Kidney epithelial cell (primary cell): Measurements from ENCODE around the gene PGS1. TPM values are rescaled to one million over a fixed set of nuclear protein-coding genes. Genes with fewer than 3 reads are reported as not detected.

Source experiments
- DNase-seq: peaks from one replicate; pipeline ENCODE4 v3.0.0-alpha.2; 2010; ENCODE audit warnings: low read depth
- H3K27me3 ChIP-seq: 2 replicates; pipeline ENCODE4 v1.6.0; 2011; ENCODE audit warnings: low read length; ENCODE audit not compliant: control insufficient read depth, insufficient read depth
- H3K36me3 ChIP-seq: 2 replicates; pipeline ENCODE4 v1.5.1; 2011; ENCODE audit warnings: low read length; ENCODE audit not compliant: control insufficient read depth, insufficient read depth
- H3K4me3 ChIP-seq: 2 replicates; pipeline ENCODE4 v1.5.1; 2011; ENCODE audit warnings: low read depth, mild to moderate bottlenecking, control low read depth, low read length
- CTCF ChIP-seq: IDR thresholded peaks from 2 replicates; pipeline ENCODE4 v1.5.1; 2011; ENCODE audit warnings: mild to moderate bottlenecking, moderate library complexity, low read length, control low read depth, inconsistent platforms; ENCODE audit not compliant: insufficient read depth, poor library complexity, severe bottlenecking
- total RNA-seq: library from RNA; depleted of rRNA; stranded (reverse); fragments of >200 nt; gene quantifications from 2 replicates; pipeline ENCODE4 v1.2.3, GENCODE V29; 2015

PGS1 gene
- total RNA-seq, 1 donor from 2014 or later: 34.5 TPM

GRCh38 chr17:78396441-78397337 is 18.2 kb downstream of the PGS1 start:
- no peak for DNase-seq
- TF ChIP-seq CTCF: no peak
- H3K36me3 ChIP-seq: peaks cover 8% of the 10 kb centered on the region
- no peak overlapping the region for H3K4me3 ChIP-seq
- no peaks in the 10 kb centered on the region for H3K27me3 ChIP-seq

DNA sequence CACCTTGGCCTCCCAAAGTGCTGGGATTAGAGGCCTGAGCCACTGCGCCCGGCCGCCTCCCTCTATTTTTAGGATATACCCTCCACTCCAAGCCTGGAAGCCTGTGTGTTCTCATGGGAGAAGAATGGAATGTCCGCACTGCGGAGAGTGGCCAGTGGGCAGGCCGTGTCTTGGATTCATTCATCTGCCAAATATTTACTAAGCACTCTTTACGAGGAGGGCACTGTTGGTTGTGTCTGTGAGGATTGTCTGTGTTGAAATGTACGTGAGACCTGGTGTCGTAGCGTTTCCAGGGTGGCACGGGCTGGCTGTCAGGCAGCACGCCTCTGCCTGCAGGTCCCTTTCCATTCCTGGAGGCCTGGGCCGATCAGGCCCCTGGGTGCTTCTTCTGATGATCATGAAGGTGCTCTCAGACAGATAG is 19.2 kb downstream of the PGS1 start:
- TF ChIP-seq CTCF: no peak
- no peak for DNase-seq
- no peaks in the 10 kb centered on the region for H3K27me3 ChIP-seq
- H3K4me3 ChIP-seq: no peak overlapping the region
- H3K36me3 ChIP-seq: peaks cover 8% of the 10 kb centered on the region

DNA sequence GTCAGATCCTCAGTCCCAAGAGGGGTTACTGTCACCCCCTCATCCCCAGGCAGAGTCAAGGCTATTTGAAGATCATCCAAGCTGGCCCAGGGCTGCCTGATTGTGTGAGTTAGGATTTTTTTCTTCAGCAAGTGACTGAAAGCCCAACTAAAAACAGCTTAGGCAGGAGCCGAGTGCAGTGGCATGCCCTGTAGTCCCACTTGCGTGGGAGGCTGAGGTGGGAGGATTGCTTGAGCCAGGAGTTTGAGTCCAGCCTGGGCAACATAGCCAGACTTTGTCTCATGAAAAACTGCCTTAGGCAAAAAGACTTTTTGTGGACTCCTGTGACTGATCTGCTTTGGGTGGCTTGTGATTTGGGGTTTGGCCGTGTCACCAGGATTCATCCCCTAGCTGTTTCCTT is 19.9 kb downstream of the PGS1 start:
- DNase-seq: no peak
- Histone ChIP-seq H3K4me3 (no peak overlapping the region), H3K27me3 (no peaks in the 10 kb centered on the region), H3K36me3 (peaks cover 8% of the 10 kb centered on the region)
- TF ChIP-seq CTCF: no peak

DNA sequence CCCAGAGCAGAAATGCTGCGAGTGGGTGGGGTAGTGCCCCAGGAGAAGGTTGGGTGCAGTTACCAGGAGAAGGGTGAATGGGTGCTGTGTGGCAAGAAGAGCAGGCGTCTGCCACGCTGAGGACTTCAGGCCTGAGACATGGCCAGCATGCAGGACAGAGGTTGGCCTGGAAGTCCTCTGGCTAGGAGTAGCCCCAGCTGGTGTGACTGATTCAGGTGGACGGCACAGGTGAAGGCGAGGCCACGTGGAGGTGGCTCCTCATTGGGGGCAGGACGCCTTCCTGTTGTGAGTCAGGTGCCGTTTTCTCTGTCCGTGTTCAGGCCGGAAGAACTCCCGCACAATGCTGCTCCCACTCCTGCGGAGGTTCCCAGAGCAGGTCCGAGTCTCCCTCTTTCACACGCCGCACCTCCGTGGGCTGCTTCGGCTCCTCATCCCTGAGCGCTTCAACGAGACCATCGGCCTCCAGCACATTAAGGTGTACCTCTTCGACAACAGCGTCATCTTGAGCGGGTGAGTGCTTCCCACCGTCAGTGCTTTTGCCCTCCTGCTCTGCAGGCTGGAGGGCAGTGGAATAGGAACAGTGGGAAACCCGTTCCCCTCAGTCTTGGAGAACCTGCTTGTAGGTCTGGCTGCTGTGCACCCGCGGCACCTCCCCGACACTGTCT is 20.7 kb downstream of the PGS1 start:
- Histone ChIP-seq H3K4me3 (no peak overlapping the region), H3K27me3 (no peaks in the 10 kb centered on the region), H3K36me3 (peaks cover 9% of the 10 kb centered on the region)
- DNase-seq: no peak
- TF ChIP-seq CTCF: no peak

DNA sequence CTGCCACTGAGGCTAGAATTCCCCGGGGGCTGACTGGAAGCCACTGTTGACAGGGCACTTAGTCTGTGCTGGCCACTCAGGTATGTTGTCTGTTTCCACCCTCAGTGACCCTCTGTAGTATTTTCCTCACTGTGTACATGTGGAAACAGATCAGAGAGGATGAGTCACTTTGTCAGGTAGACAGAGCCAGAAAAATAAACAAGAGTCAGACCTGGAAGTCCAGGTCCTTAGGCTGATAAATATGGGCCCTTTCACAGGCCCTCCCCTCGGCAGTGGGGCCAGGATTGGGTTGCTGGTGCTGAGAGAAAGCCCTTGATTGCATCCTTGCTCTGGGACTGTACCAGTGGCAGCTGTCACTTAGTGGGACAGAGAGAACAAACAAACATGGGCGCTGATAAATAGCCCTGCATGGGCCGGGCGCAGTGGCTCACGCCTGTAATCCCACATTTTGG is 21.3 kb downstream of the PGS1 start:
- Histone ChIP-seq H3K36me3 (peaks cover 11% of the 10 kb centered on the region), H3K27me3 (no peaks in the 10 kb centered on the region), H3K4me3 (no peak overlapping the region)
- no peak for TF ChIP-seq CTCF
- no peak for DNase-seq
